Left ventricle myocardium inferior (tissue), 1 donor: ENCODE results near the gene VASH1. TPM values are rescaled to one million over a fixed set of nuclear protein-coding genes. Genes with fewer than 3 reads are reported as not detected.

Experiments
- DNase-seq: peaks from one replicate; pipeline ENCODE4 v3.0.0-alpha.2; 2020
- H3K27ac ChIP-seq: fragments of 200-600 bp; replicated peaks from 2 replicates; pipeline ENCODE4 v1.8.0; 2021
- H3K27me3 ChIP-seq: fragments of 200-600 bp; 2 replicates; pipeline ENCODE4 v1.8.0; 2021; ENCODE audit warnings: low read depth
- H3K36me3 ChIP-seq: fragments of 200-600 bp; 2 replicates; pipeline ENCODE4 v1.8.0; 2021
- H3K4me1 ChIP-seq: fragments of 200-600 bp; 2 replicates; pipeline ENCODE4 v1.8.0; 2021
- H3K4me3 ChIP-seq: fragments of 200-600 bp; 2 replicates; pipeline ENCODE4 v1.8.0; 2021; ENCODE audit warnings: mild to moderate bottlenecking, moderate library complexity
- H3K9me3 ChIP-seq: fragments of 200-600 bp; replicated peaks from 2 replicates; pipeline ENCODE4 v1.8.0; 2021
- CTCF ChIP-seq: fragments of 200-600 bp; IDR thresholded peaks from 2 replicates; pipeline ENCODE4 v1.8.0; 2021; ENCODE audit warnings: antibody characterized with exemption, mild to moderate bottlenecking, borderline replicate concordance
- intact Hi-C: fragments of 100-400 bp; cut with micrococcal nuclease; formaldehyde crosslinking; loops from one replicate; pipeline ENCODE4 v1.11.0; 2022
- total RNA-seq: library from RNA; stranded (reverse); fragmentation: NEBNext Ultra II Directional; extraction: Animal tissue kit (Norgen Biotek cat#: 25700); gene quantifications from one replicate; pipeline ENCODE4 v1.2.1, GENCODE V29; 2021
- donor health status: DM: no; HTN: yes; CAD: no; lungs with severe emphysema.

The VASH1 gene
- total RNA-seq, 1 donor from 2014 or later, result 12.4 TPM

- peaks cover 33% of the 10 kb centered on the region for H3K36me3 ChIP-seq
- peak overlapping the region; percentile 70 for H3K27ac ChIP-seq
- peaks cover 86% of the 10 kb centered on the region for H3K4me1 ChIP-seq
- DNase-seq, result no peak
- no peaks in the 10 kb centered on the region for H3K9me3 ChIP-seq
- no peak for TF ChIP-seq CTCF
- no peak overlapping the region for H3K4me3 ChIP-seq
- H3K27me3 ChIP-seq, result no peaks in the 10 kb centered on the region
- intact Hi-C loops, result loop anchor here (5.0 kb wide), 1 partner anchor 69 kb away; no protein-coding TSS in a partner anchor
Measured at GRCh38 chr14:76780875-76781647, 19.8 kb downstream of the VASH1 start.

DNA sequence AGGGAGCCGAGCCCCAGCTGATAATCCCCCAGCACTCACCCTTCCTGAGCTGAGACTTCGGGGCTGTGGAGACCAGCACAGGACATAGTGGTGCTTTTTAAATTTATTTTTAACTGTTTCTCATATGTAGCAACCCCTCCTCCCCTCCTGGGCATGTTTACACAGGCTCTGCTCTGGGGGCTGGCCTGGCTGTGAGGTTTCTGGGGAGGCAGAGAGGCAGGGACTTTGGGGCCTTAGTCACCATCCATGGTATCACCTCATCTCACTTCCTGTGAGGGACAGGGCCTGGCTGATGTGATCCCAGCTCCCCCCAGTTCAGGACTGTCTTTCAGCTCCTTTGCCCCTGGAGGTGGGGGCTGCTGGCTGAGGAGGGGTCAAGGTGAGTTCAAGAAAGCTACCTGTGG, 20.4 kb downstream of the VASH1 start:
- Histone ChIP-seq H3K27ac (peak overlapping the region; percentile 70), H3K36me3 (peaks cover 39% of the 10 kb centered on the region), H3K27me3 (no peaks in the 10 kb centered on the region), H3K4me3 (no peak overlapping the region), H3K4me1 (peaks cover 80% of the 10 kb centered on the region), H3K9me3 (no peaks in the 10 kb centered on the region)
- DNase-seq, result no peak
- no peak for TF ChIP-seq CTCF
- intact Hi-C loops, result loop anchor here (5.0 kb wide), 1 partner anchor 69 kb away; no protein-coding TSS in a partner anchor

DNA sequence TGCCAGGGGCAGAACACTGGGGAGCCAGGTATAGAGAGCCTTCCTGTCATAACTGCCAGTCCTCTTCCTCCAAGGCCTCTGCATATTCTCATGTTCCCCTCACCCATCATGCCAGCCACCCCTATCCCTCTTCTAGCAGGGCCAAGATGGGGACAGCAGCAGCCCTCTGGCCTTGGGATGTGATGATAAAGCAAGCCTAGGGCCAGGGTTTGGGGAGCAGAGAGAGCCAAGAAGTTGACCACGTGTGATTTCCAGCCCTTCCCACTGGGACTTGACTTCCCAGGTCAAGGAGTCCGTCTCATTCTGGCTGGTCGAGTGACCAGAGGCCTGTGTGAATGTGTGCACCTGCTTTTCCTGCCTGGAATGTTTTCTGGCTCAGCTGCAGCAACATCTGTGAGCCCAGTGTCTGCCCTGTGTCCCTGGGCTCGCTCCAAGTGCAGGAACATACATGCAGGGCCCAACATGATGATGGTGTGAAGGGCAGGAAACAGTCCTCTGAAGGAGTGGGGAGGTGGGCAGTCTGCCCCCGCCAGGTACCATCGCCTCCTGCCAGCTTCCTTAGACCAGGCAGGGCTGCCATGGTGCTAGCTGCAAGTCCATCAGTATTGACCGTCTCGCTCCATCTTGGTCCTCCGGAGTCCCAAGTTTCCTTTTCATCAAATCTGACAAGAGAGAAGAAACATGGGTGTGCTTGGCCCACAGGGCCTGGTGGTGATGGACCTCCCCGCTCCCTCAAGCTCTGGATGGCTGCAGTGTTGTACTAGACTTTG, 21.0 kb downstream of the VASH1 start:
- no peak for DNase-seq
- intact Hi-C loops, result loop anchor here (5.0 kb wide), 1 partner anchor 70 kb away; no protein-coding TSS in a partner anchor
- peaks cover 45% of the 10 kb centered on the region for H3K36me3 ChIP-seq
- peak overlapping the region; percentile 70 for H3K27ac ChIP-seq
- peaks cover 73% of the 10 kb centered on the region for H3K4me1 ChIP-seq
- no peaks in the 10 kb centered on the region for H3K27me3 ChIP-seq
- TF ChIP-seq CTCF, result no peak
- H3K4me3 ChIP-seq, result no peak overlapping the region
- H3K9me3 ChIP-seq, result no peaks in the 10 kb centered on the region

DNA sequence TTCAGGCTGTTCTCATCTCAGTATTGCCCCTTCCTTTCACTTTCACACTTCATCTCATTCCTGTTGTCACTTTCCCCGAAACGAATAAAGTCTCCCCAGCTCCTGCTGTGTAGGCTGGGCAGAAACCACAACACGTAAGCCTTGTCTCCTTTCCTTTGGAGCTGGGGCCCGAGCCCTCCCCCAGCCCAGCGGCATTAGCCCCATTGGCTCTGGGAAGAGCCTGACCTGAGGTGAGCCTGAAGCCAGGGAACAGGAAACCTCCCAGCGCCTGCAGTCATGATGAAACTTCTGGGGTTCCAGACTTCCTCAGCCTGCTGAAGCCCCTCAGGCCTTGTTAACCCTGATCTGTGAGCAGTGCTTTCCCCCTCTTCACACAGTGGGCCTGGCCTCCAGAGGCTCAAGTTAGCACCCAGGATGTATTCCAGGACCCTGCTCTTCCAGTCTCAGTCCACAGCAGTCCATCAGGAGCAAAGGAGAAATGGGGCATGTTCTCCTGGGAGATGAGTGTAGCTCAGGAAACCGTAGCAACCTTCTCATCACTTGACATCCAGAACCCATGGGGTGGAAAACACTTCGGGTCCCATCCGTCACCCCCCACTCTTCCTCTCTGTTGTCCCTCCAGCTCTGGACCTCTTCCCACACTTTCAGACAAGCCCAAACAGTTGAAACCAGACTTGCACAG, 21.8 kb downstream of the VASH1 start:
- Histone ChIP-seq H3K9me3 (no peaks in the 10 kb centered on the region), H3K27ac (peak overlapping the region; percentile 70), H3K36me3 (peaks cover 48% of the 10 kb centered on the region), H3K27me3 (no peaks in the 10 kb centered on the region), H3K4me3 (no peak overlapping the region), H3K4me1 (peaks cover 66% of the 10 kb centered on the region)
- DNase-seq, result no peak
- intact Hi-C loops, result loop anchor here (5.0 kb wide), 1 partner anchor 71 kb away; no protein-coding TSS in a partner anchor
- TF ChIP-seq CTCF, result no peak

DNA sequence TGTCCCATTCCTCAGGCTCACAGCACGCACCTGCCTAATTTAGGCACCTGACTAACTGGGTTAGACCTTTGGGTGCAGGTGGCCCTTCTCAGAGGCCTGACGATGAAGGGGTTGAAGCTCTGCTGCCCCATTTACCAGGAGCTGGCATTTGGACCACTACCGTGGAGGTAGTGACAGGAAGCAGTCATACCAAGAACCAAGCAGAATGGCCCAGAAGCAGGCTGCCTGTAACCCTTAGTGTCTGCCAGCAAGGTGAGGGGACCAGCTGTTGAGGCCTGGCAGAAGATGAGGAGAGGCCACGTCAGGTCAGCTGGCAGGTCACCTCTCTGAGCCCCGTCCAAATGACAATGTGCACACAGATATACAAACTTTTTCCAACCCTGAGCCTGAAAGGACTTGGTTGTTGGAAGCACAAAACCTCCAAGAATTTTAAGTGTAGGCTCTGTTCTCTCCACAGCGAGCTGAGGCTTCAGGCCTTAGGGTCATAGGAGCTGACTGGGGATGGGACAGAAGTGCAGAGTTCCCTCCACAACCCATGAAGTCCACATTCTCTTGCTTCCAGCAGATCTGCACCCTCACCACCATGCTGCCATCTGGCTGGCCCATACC, 23.1 kb downstream of the VASH1 start:
- no peaks in the 10 kb centered on the region for H3K9me3 ChIP-seq
- no peak overlapping the region for H3K4me3 ChIP-seq
- peaks cover 53% of the 10 kb centered on the region for H3K36me3 ChIP-seq
- intact Hi-C loops, result loop anchor here (5.0 kb wide), 1 partner anchor 72 kb away; no protein-coding TSS in a partner anchor
- H3K27ac ChIP-seq, result peak overlapping the region; percentile 70
- peaks cover 64% of the 10 kb centered on the region for H3K4me1 ChIP-seq
- DNase-seq, result no peak
- no peak for TF ChIP-seq CTCF
- H3K27me3 ChIP-seq, result no peaks in the 10 kb centered on the region
